ENCODE results near the gene CCK.
A peak's percentile ranks its signal among the peaks of the same experiment; 100 is the strongest.
"Not testable (repeated sequence)": the region's sequence is repeated elsewhere in the genome, so short reads cannot be mapped to it uniquely, and the experiment has no call there.

CCK gene, protein sequence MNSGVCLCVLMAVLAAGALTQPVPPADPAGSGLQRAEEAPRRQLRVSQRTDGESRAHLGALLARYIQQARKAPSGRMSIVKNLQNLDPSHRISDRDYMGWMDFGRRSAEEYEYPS

DNA sequence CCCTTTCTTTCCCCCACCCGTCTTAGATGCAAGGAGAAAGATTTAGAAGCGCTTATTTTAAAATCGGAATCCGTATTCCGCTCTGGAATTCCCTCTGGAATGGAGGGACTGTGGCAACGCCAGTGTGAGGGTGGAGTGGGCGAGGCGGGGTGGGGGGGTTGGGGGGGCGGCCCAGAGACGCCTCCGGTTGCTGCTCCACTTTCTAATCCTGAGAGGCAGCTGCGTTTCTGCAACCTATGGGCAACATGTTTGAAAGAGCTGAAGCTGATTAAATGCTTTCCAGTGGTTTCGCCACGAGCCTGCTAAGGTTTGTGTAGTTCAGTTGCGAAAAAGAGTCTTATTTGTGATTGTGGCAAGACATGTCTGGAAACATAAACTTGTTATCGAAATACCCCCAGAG is at the start of gene CCK:
Gene CCK (minus strand): TSS at position 101 of the 400 bp plus-strand sequence. CDS start 2,555 bp downstream, outside the sequence.
- intact Hi-C loops (cut with DNase I) = no loop called here
- DNase-seq = no peak

DNA sequence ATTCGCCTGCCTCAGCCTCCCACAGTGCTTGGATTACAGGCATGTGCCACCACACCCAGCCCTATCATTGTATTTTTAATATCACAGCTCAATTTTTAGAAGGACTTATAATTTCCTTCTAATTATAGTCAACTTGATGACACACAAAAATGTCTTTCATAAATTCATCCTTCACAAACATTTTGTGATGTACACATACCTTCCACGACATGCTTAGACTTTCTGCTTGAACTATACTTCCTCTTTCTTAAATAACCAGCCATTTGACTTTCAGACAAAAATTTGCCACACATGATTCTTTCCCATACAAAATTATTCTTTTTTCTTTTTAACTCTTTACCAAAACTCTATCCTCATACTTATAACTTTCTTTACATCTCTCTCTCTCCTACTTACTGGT is 48.4 kb upstream of the CCK start:
- no peak for DNase-seq
- intact Hi-C loops (cut with DNase I) = no loop called here

DNA sequence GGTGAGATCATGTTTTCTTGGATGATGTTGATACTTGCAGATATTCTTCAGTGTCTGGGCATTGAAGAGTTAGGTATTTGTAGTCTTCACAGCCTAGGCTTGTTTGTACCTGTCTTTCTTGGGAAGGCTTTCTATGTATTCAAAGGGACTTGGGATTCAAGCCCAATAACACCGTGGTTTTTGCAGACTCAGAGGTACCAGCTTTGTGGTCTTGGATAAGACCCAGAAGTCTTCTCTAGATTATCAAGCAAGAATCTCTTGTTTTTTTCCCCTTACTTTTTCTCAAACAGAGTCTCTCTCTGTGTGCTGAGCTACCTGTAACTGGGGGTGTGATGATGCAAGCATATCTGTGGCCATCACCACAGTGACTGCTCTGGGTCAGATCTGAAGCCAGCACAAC is 42.7 kb upstream of the CCK start:
- intact Hi-C loops (cut with DNase I) = no loop called here
- DNase-seq = no peak

DNA sequence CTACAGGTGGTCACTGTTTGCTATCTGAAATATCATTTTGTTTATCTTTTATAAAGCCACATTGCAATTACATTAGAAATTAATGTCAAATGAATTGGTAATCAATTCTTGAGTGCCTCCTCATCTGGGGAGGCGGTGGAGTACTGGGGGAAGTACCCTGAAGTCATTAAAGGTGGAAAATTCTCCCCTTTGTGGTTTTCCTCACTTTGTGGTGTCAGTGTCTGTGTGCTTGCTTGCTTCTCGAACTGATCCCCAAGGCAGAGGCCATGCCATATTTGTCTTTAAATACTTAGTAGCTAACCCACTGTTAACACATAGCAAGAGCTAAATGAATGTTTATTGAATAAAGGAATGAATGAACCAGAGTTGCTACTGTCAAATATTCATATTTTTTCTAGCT is 40.5 kb upstream of the CCK start:
- no peak for DNase-seq
- intact Hi-C loops (cut with DNase I) = no loop called here

DNA sequence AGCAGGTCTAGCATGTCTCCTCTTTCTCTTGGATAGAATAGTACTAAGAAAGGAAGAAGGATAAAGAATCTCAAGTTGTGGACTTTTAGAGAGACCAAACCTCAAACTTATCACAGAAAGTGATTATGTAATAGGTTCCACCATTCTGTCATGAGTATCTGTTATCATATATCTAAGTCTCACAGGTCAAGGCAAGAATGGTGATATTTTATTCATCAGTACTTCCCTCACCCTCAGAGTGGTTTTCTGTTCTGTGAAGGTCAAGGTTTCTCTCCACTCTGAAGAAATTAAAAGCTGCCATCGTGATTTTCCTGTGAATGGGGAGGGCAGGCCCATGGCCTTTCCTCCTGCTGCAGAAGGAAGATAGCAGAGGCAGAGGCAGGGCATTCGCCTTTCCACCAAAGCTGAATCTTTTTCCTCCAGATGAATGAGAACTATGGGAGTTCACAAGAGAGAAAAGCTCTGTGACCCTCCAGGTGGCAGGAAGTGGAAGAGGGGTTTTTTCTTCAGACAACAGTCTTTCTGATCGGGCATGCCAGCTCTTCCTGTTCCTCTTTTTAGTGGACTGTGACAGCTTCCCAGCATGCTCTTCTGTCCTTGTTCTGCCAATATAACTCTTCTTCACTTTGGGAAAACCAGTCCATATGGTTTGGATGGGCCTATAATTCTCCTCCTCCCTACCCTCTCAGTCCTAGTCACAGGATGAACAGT is 37.1 kb upstream of the CCK start:
- intact Hi-C loops (cut with DNase I) = no loop called here
- DNase-seq = no peak

DNA sequence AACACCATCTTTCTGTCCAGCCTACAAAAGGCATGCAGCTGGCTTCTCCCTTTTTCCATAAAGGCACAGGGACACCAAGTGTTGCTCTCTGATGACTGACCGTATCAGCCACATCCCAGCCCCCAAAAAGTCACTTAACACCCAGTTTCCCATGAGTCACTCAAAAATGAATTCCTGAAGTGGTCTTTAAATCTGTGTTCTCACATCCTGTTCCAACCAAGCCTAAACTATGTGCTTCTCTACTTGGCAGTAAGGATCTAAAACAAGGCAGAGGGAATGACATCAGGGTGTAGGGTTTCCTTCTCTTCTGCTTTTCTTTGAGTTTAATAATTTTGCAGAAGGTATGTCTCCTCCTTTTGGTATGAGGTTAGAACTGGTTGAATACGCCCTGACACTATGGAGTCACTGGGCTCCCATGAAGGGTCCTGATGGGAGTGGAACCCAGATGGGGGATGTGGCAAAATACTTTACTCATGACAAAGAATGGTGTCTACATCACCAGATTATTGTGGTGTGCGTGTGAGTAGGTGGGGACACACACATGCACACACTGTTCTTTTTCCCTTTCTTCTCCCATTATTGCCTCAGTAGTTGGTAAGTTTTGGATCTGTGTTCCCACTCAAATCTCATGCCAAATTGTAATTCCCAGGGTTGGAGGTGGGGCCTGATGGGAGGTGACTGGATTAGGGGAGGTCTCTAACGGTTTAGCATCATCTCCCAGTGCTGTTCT is 35.6 kb upstream of the CCK start:
- DNase-seq = no peak

DNA sequence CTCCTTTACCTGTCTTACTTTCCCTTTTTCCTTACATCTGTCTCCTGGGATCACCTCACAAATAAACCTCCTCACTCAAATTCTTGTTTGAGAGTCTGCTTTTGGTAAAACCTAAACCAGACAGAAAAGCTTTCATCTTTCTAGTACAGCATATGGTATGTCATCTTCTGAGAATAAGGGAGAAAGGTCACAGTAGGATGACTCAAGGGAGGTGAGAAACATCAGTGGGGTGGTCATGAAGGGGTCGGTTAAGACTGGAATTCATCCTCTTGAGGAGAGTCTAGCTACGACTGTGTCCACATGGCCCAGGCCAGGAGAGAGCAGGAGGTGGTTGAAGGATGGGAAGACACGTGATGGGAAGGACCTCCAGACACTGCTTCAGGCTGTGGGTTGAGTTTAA is 34.8 kb upstream of the CCK start:
- DNase-seq = no peak
- intact Hi-C loops (cut with DNase I) = no loop called here

More for the DNA sequence above, 35.6 kb upstream of the CCK start:
- intact Hi-C loops (cut with DNase I) = no loop called here

DNA sequence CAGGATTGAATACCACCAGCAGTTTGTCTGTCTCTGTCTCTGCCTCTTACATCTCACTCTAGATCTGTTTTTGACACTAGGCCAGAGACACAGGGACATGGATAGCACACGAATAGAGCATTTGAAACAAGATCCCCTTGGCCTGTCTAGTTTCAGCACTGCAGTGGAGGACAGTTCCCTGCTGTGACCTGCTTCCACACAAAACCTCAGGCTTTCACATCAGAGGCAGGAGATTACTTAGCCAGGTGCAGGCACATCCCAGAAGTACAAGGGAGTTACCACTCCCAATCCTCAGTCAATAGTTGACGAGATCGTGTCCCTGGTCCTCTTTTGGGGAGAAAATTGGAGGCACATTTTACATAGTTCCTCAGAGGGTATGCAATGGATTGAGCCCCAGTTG is 34.0 kb upstream of the CCK start:
- DNase-seq = peak in 1 of 42 donors; percentile 12
- intact Hi-C loops (cut with DNase I) = no loop called here

DNA sequence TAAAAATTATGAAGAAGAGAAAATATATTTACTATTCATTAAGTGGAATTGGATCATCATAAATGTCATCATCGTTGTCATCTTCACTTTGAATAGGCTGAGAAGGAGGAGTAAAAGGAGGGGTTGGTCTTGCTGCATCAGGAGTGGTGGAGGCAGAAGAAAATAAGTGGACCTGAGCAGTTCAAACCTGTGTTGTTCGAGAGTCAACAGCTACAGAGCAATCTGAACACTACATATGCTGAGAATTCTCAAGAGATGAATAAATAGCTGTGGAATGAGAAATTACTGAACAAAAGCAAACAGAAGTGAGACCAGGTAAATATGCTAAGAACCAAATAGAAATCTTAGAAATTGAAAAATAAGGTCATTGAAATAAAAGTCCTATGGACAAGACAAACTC is 32.3 kb upstream of the CCK start:
- DNase-seq = no peak
- intact Hi-C loops (cut with DNase I) = no loop called here

DNA sequence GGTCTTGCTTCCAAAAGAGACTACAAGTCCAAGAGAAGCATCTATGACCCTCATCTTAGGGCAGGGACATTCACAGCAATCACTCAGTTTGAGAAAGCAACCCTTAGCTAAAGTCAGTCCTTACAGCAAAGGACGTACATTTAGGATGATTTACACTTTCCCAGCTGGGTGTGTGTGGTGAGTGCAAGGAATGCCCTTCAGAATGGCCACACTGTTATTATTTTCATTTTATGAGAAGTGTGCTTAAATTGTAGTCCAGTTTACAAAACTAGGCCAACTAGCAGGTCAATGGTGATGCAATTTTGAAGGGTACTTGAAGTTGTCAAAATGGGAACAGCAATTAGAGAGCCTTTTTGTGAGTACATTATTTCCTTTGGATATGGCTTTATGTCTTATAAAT is 26.0 kb upstream of the CCK start:
- intact Hi-C loops (cut with DNase I) = no loop called here
- DNase-seq = no peak

DNA sequence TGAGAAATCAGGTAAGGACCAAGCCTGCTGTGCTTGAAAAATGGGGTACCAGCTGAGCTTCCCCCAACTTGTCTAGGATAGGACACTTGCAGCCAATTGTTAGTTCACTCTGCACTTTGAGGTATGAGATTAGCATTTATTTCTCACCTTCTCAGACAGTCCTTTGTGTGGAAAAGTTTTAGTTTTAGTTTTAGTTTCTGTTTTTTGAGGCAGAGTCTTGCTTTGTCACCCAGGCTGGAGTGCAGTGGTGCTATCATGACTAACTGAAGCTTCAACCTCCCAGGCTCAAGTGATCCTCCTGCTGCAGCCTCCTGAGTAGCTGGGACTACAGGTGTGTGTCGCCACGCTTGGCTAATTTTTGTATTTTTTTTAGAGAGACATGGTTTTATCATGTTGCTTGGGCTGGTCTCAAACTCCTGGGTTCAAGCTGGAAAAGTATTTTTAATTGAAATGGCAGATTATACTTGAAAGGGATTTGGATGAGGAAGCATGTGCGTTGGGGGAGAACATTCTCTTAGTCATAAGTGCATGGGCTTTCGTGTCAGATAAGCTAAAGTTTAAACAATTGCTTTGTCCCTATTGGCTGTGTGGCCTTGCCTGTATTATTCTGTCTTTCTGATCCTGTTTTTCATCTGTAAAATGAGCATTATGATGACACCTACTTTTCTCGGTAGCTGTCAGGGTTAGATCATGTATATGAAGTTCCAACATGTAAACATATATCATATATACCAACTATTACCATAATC is 25.2 kb upstream of the CCK start:
- intact Hi-C loops (cut with DNase I) = no loop called here

DNA sequence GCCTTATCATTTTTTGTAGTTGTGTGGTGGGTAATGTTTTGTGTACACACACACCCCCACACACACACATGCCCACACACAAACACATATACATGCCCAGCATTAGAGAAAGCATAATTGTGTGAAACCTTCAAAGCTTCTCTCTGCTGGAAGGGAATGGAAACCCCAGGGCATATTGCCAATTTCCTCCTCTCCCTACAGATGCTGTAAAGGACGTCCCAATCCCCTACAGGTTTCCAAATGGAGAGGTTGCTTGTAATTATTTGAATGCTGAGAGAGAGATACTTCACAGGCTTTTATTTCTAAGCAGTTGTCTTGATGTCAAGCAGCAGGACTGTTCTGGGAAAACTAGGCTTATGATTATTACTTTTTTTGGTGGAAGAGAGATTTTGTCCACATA is 23.0 kb upstream of the CCK start:
- DNase-seq = no peak
- intact Hi-C loops (cut with DNase I) = no loop called here

More for the DNA sequence above, 25.2 kb upstream of the CCK start:
- no peak for DNase-seq

DNA sequence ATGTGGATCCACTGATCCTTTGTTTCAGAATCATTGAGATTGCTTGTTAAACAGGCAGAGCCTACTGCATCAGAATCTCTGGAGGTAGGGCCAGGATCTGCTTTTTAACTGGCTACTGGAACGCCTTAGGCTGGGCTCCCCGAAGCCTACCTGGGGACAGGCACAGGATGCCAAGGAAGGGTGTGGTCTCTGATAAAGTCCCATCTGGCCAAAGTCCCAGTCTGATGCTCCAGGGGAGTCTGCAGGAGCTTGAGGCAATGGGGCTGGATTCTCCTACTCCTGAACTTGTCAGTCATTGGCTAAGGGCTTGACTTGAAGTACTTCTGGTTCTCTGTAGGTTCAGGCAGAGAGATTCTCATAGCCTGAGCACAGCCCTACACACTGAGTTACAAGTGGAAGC is 22.4 kb upstream of the CCK start:
- DNase-seq = no peak
- intact Hi-C loops (cut with DNase I) = no loop called here

DNA sequence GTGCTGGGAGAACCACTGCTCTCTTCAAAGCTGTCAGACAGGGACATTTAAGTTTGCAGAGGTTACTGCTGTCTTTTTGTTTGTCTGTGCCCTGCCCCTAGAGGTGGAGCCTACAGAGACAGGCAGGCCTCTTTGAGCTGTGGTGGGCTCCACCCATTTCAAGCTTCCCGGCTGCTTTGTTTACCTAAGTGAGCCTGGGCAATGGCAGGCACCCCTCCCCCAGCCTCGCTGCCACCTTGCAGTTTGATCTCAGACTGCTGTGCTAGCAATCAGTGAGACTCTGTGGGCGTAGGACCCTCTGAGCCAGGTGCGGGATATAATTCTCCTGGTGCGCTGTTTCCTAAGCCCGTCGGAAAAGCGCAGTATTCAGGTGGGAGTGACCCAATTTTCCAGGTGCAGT is 21.4 kb upstream of the CCK start:
- intact Hi-C loops (cut with DNase I); DNase-seq: not testable (repeated sequence)

DNA sequence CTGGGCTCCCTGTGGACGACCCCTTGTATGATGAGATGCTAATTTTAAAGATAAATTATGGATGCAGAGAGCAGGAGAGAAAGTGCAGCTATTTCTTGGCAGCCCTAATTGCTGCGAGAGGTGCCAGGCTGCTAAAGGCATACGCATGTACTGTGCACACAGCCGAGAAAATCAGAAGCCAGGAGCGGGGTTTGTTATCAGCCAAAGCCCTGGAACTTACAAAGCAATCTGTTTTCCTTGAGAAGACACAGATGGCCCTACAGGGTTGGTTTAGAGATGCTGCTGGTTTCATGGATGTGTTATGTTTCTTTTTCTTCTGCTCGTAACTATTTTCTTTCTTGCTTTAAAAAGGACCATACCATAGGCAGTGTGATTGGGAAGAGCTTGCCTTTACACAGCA is 11.7 kb upstream of the CCK start:
- intact Hi-C loops (cut with DNase I) = no loop called here

DNA sequence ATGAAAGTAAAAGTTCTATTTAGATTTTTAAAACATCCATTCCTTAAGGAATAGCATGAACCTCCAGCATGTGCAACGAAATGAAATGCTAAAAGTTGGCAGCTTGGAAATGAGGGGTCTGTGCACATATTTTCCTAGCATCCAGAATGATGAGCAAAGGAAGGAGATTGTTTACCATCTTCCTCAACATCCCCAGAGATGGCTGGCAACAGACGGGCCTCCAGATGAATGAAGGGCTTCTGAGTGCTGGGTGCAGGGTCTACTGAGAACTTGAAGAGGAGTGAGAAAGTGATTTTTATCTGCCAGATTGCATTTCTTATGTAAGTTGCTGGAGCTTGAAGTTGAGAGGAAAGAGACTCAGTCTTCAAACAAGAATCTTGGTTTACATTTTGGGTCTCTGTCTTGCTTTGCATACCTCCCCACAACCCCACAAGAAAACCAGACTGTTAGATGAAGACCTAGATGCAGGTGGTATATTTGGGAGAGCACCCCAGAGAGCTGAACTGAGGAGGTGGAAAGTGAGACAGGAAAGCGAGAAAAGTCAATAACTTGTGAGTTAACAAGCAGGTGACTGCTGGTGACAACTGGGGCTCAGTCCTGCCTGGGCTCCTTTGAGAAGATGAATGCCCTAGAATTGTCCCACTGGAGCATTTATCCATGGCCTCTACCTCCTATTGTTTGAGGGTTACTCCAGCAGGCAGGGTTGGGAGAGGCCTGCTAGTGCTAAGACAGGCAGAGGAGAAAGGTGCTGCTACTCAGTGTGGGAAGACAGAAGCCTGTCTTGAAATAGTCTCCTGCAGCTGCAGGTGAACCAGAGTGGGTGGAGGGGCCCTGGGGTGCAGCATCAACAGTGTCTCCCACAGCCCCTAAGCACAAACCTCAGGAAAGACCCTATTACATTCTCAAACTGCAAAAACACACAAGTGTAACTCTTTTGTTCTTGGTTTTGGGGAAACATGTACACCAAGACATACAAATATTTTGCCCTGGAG is 10.5 kb upstream of the CCK start:
- DNase-seq = no peak
- intact Hi-C loops (cut with DNase I) = no loop called here

More for the DNA sequence above, 11.7 kb upstream of the CCK start:
- no peak for DNase-seq

DNA sequence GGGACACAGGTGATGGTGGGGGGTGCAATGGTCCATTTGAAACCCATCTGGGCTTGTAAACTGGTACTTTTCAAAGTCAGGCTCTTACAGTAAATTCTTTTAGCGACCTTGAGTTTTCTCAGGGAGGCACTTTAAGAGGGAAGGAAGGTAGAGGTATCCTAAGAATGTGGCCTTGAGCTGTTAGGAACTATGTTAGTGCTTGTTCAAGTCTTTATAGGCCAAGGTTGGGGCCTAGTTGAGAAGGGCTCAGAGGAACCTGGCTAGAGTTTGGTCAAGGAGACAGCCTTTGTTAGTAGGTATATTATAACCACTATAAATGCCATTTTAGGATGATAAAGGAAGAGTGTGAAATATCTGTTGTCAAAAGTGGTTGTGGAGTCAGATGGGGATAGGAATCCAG is 9.2 kb upstream of the CCK start:
- DNase-seq = no peak
- intact Hi-C loops (cut with DNase I) = no loop called here

DNA sequence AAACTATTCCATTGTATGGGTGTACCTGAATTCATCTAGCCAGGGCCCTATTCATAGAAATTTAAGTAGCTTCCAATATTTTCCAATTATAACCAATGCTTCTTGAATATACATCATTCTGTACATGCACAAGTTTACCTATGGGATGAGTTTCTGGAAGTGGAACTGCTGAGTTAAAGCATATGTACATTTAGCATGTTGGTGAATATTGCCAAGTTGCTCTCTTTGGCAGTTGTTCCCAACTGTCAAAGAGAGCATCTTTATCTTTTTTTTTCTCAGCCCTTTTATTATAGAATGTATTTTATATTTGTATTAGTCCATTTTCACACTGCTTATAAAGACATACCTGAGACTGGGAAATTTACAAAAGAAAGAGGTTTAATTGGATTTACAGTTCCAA is 8.3 kb upstream of the CCK start:
- intact Hi-C loops (cut with DNase I) = no loop called here

DNA sequence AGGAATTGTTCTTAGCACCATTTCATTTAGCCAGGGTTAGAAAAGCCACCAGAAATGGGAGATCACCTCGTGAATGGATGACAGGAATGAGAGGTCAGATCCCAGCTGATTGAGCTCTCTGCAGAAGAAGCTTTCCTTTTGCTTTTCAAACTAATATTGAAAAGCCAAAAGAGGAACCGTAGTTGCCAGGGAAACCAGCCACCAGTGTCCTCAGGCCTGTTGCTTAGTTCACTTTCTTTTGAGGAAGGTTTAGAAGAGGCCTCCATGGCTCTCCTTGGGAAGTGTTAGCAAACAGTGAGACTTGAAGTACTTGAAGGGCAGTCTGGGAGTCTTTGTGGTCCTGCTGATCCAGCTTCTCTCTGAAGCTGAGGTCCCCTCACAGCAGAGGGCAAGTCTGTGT is 7.4 kb upstream of the CCK start:
- intact Hi-C loops (cut with DNase I) = no loop called here
- DNase-seq = no peak

More for the DNA sequence above, 8.3 kb upstream of the CCK start:
- no peak for DNase-seq

Measured in head of caudate nucleus (tissue), 42 donors.